ENCODE results near the gene REXO1. TPM values are rescaled to one million over a fixed set of nuclear protein-coding genes. Genes with fewer than 3 reads are reported as not detected.

REXO1 gene
- total and polyA plus RNA-seq, 2 of the 8 experiments (the other 6 are each of a cell fraction or from before 2014, with no cell fraction given): 42.4 to 44.3 TPM

DNA sequence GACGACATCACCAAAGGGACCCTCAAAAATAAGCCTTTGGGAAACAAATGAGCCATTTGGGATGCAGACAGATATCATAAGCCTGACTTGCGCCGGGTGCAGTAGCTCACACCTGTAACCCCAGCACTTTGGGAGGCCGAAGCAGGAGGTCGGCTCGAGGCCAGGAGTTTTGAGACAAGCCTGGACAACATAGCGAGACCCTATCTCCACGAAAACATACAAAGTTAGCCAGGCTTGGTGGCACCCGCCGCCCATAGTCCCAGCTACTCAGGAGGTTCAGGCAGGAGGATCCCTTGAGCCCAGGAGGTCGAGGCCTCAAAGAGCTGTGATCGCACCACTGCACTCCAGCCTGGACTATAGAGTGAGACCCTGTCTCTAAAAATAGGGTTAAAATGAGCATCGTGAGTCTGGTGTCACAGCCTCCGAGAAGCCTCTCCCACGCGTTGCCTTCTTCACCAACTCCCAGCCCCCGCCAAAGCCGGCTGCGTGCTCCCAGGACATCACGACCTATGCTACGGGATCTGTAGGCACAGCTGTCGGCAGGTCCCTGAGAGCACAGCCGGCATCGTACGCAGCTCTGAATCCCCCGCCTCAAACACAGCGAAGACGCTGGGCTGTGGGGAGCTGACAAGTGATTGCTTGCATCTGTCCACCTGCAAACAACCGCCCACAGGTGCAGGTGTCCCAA, 1.6 kb downstream of the REXO1 start (continued):
- TF ChIP-seq, protein P1, sequence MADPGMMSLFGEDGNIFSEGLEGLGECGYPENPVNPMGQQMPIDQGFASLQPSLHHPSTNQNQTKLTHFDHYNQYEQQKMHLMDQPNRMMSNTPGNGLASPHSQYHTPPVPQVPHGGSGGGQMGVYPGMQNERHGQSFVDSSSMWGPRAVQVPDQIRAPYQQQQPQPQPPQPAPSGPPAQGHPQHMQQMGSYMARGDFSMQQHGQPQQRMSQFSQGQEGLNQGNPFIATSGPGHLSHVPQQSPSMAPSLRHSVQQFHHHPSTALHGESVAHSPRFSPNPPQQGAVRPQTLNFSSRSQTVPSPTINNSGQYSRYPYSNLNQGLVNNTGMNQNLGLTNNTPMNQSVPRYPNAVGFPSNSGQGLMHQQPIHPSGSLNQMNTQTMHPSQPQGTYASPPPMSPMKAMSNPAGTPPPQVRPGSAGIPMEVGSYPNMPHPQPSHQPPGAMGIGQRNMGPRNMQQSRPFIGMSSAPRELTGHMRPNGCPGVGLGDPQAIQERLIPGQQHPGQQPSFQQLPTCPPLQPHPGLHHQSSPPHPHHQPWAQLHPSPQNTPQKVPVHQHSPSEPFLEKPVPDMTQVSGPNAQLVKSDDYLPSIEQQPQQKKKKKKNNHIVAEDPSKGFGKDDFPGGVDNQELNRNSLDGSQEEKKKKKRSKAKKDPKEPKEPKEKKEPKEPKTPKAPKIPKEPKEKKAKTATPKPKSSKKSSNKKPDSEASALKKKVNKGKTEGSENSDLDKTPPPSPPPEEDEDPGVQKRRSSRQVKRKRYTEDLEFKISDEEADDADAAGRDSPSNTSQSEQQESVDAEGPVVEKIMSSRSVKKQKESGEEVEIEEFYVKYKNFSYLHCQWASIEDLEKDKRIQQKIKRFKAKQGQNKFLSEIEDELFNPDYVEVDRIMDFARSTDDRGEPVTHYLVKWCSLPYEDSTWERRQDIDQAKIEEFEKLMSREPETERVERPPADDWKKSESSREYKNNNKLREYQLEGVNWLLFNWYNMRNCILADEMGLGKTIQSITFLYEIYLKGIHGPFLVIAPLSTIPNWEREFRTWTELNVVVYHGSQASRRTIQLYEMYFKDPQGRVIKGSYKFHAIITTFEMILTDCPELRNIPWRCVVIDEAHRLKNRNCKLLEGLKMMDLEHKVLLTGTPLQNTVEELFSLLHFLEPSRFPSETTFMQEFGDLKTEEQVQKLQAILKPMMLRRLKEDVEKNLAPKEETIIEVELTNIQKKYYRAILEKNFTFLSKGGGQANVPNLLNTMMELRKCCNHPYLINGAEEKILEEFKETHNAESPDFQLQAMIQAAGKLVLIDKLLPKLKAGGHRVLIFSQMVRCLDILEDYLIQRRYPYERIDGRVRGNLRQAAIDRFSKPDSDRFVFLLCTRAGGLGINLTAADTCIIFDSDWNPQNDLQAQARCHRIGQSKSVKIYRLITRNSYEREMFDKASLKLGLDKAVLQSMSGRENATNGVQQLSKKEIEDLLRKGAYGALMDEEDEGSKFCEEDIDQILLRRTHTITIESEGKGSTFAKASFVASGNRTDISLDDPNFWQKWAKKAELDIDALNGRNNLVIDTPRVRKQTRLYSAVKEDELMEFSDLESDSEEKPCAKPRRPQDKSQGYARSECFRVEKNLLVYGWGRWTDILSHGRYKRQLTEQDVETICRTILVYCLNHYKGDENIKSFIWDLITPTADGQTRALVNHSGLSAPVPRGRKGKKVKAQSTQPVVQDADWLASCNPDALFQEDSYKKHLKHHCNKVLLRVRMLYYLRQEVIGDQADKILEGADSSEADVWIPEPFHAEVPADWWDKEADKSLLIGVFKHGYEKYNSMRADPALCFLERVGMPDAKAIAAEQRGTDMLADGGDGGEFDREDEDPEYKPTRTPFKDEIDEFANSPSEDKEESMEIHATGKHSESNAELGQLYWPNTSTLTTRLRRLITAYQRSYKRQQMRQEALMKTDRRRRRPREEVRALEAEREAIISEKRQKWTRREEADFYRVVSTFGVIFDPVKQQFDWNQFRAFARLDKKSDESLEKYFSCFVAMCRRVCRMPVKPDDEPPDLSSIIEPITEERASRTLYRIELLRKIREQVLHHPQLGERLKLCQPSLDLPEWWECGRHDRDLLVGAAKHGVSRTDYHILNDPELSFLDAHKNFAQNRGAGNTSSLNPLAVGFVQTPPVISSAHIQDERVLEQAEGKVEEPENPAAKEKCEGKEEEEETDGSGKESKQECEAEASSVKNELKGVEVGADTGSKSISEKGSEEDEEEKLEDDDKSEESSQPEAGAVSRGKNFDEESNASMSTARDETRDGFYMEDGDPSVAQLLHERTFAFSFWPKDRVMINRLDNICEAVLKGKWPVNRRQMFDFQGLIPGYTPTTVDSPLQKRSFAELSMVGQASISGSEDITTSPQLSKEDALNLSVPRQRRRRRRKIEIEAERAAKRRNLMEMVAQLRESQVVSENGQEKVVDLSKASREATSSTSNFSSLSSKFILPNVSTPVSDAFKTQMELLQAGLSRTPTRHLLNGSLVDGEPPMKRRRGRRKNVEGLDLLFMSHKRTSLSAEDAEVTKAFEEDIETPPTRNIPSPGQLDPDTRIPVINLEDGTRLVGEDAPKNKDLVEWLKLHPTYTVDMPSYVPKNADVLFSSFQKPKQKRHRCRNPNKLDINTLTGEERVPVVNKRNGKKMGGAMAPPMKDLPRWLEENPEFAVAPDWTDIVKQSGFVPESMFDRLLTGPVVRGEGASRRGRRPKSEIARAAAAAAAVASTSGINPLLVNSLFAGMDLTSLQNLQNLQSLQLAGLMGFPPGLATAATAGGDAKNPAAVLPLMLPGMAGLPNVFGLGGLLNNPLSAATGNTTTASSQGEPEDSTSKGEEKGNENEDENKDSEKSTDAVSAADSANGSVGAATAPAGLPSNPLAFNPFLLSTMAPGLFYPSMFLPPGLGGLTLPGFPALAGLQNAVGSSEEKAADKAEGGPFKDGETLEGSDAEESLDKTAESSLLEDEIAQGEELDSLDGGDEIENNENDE (IDR thresholded peaks at IDR 0.05; ENCODE audit: insufficient replicate concordance, low read length): no peak
- TF ChIP-seq SP1 (IDR thresholded peaks at IDR 0.05; ENCODE audit: low read depth, low read length) (no peak), RBBP5 (IDR thresholded peaks at IDR 0.05; ENCODE audit: borderline replicate concordance, low read depth, low read length) (no peak), TEAD4 (IDR thresholded peaks at IDR 0.05; ENCODE audit: low read depth, low read length) (no peak), RXRA (IDR thresholded peaks at IDR 0.05; ENCODE audit: insufficient read depth, low read depth, low read length) (no peak), CEBPB (IDR thresholded peaks at IDR 0.05; ENCODE audit: low read depth, low read length) (no peak), CHD1 (IDR thresholded peaks at IDR 0.05; ENCODE audit: low read depth, low read length) (no peak)

Measured in H1 (cell line).